ENCODE measurements around the gene ADAMTS16. TPM values are rescaled to one million over a fixed set of nuclear protein-coding genes. Genes with fewer than 3 reads are reported as not detected.

ADAMTS16 gene
- total and polyA plus RNA-seq, 2 donors from 2014 or later, result 5.6 to 7.5 TPM

DNA sequence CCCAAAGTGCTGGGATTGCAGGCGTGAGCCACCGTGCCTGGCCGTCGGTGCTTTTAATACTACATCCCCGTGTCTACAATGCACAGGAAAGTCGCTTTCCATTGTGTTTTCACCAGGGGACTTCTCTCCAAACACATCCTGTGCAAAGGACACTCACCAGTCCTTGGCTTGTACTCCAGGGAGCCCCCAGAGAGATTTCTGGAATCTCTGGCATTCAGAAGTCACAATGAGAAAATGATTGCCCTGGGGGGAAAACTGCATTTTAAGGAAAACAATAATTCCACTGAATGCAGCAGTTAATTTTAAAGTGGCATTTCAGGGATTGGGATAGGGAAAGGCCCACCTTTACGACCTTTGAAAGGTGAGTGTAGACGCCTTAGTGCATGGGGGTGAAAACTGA, 112.0 kb downstream of the ADAMTS16 start:
- Histone ChIP-seq H3K27ac (ENCODE audit: low read depth in 2 of 2, low read length in 2 of 2) (no peak overlapping the region), H3K36me3 (ENCODE audit: control insufficient read depth in 2 of 3, insufficient read depth in 3 of 3, low read length in 3 of 3) (no peaks in the 10 kb centered on the region), H3K9ac (ENCODE audit: low read length in 3 of 3) (no peak overlapping the region), H3K9me3 (ENCODE audit: control insufficient read depth in 2 of 3, insufficient read depth in 1 of 3, low read length in 3 of 3) (peaks cover 0 to 14% (median 2%) of the 10 kb centered on the region in 3 donors), H3K4me1 (ENCODE audit: control insufficient read depth in 2 of 3, insufficient read depth in 2 of 3, low read depth in 1 of 3, low read length in 3 of 3) (peaks cover 0 to 4% (median 0%) of the 10 kb centered on the region in 3 donors), H3K4me3 (ENCODE audit: low read length in 3 of 3) (no peak overlapping the region), H3K27me3 (ENCODE audit: control insufficient read depth, insufficient read depth, low read length) (no peaks in the 10 kb centered on the region)
- intact Hi-C loops (cut with DNase I), result no loop called here
- FAIRE-seq (no peak), DNase-seq (no peak)
- TF ChIP-seq, protein P1, sequence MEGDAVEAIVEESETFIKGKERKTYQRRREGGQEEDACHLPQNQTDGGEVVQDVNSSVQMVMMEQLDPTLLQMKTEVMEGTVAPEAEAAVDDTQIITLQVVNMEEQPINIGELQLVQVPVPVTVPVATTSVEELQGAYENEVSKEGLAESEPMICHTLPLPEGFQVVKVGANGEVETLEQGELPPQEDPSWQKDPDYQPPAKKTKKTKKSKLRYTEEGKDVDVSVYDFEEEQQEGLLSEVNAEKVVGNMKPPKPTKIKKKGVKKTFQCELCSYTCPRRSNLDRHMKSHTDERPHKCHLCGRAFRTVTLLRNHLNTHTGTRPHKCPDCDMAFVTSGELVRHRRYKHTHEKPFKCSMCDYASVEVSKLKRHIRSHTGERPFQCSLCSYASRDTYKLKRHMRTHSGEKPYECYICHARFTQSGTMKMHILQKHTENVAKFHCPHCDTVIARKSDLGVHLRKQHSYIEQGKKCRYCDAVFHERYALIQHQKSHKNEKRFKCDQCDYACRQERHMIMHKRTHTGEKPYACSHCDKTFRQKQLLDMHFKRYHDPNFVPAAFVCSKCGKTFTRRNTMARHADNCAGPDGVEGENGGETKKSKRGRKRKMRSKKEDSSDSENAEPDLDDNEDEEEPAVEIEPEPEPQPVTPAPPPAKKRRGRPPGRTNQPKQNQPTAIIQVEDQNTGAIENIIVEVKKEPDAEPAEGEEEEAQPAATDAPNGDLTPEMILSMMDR (IDR thresholded peaks at IDR 0.05; ENCODE audit: borderline replicate concordance, extremely low read depth, insufficient read depth), result no peak

DNA sequence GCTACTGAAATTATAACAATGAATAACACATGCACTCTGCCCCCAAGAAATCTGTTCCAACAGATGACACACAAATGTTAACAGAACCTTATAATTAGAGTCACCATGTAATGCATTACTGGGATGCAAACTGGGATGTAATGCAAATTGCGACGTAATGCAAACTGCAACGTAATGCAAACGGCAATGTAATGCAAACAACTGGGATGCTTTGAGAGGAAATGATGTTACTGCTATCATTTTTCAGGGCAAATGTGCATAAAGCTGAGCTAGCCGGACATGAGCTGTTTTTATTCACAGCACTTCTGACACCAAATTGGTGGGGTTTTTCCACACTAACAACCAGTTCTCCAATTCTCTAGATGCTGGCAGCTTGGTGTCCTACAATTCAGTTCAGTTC, 117.2 kb downstream of the ADAMTS16 start:
- no peaks in the 10 kb centered on the region for H3K4me1 ChIP-seq (ENCODE audit: control insufficient read depth in 2 of 3, insufficient read depth in 2 of 3, low read depth in 1 of 3, low read length in 3 of 3)
- no peak for DNase-seq
- no peak overlapping the region for H3K4me3 ChIP-seq (ENCODE audit: low read length in 3 of 3)
- peaks cover 0 to 3% (median 0%) of the 10 kb centered on the region in 3 donors for H3K36me3 ChIP-seq (ENCODE audit: control insufficient read depth in 2 of 3, insufficient read depth in 3 of 3, low read length in 3 of 3)
- TF ChIP-seq, protein P1 (IDR thresholded peaks at IDR 0.05; ENCODE audit: borderline replicate concordance, extremely low read depth, insufficient read depth), result no peak
- intact Hi-C loops (cut with DNase I), result no loop called here
- no peak overlapping the region for H3K27ac ChIP-seq (ENCODE audit: low read depth in 2 of 2, low read length in 2 of 2)
- H3K9me3 ChIP-seq (ENCODE audit: control insufficient read depth in 2 of 3, insufficient read depth in 1 of 3, low read length in 3 of 3), result peaks cover 0 to 14% (median 2%) of the 10 kb centered on the region in 3 donors
- H3K27me3 ChIP-seq (ENCODE audit: control insufficient read depth, insufficient read depth, low read length), result no peaks in the 10 kb centered on the region
- no peak for FAIRE-seq
- no peak overlapping the region for H3K9ac ChIP-seq (ENCODE audit: low read length in 3 of 3)

DNA sequence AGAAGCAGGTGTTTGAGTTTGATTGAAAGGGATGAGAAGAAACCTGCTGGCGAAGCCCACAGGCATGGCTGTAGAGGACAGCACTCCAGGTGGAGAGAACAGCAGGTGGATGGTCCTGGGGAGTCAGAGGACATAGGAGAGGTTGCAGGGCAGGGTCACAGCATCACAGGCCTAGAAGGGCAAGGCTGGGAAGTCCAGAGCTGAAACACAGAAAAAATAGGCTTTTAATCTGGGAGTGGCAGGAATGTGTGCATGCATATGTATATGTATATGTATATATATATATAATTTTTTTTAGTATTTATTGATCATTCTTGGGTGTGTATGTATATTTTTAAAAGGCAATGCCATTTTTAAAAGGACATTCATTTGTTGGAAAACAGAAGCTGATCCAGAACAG, 118.4 kb downstream of the ADAMTS16 start:
- no peak overlapping the region for H3K27ac ChIP-seq (ENCODE audit: low read depth in 2 of 2, low read length in 2 of 2)
- FAIRE-seq (no peak), DNase-seq (no peak)
- no peak overlapping the region for H3K4me3 ChIP-seq (ENCODE audit: low read length in 3 of 3)
- intact Hi-C loops (cut with DNase I), result no loop called here
- H3K9ac ChIP-seq (ENCODE audit: low read length in 3 of 3), result no peak overlapping the region
- H3K4me1 ChIP-seq (ENCODE audit: control insufficient read depth in 2 of 3, insufficient read depth in 2 of 3, low read depth in 1 of 3, low read length in 3 of 3), result no peaks in the 10 kb centered on the region
- TF ChIP-seq, protein P1 (IDR thresholded peaks at IDR 0.05; ENCODE audit: borderline replicate concordance, extremely low read depth, insufficient read depth), result no peak
- H3K27me3 ChIP-seq (ENCODE audit: control insufficient read depth, insufficient read depth, low read length), result no peaks in the 10 kb centered on the region
- peaks cover 0 to 5% (median 3%) of the 10 kb centered on the region in 3 donors for H3K36me3 ChIP-seq (ENCODE audit: control insufficient read depth in 2 of 3, insufficient read depth in 3 of 3, low read length in 3 of 3)
- H3K9me3 ChIP-seq (ENCODE audit: control insufficient read depth in 2 of 3, insufficient read depth in 1 of 3, low read length in 3 of 3), result peaks cover 0 to 14% (median 2%) of the 10 kb centered on the region in 3 donors

DNA sequence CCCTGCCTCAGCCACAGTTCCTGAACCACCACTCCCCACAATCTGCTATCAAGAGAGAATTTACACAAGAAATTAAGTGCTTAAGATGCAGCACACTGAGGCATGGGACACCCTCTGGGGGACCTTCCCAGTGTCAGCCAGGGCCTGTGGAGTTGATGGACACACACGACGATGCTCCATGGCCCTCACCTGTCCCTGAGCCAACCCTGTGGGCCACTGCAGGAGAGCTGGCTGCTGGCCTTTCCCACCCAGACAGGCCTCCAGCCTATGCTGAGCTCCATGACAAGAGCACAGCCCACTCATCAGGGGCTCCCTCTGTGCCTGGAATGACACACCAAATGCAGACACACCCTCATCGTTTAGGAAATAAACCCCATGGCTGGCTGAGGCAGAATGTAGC, 124.6 kb downstream of the ADAMTS16 start:
- H3K4me3 ChIP-seq (ENCODE audit: low read length in 3 of 3), result no peak overlapping the region
- DNase-seq, result no peak
- peaks cover 0 to 5% (median 0%) of the 10 kb centered on the region in 3 donors for H3K36me3 ChIP-seq (ENCODE audit: control insufficient read depth in 2 of 3, insufficient read depth in 3 of 3, low read length in 3 of 3)
- H3K9ac ChIP-seq (ENCODE audit: low read length in 3 of 3), result no peak overlapping the region
- no peak overlapping the region for H3K27ac ChIP-seq (ENCODE audit: low read depth in 2 of 2, low read length in 2 of 2)
- intact Hi-C loops (cut with DNase I), result no loop called here
- FAIRE-seq, result no peak
- no peaks in the 10 kb centered on the region for H3K27me3 ChIP-seq (ENCODE audit: control insufficient read depth, insufficient read depth, low read length)
- no peaks in the 10 kb centered on the region for H3K9me3 ChIP-seq (ENCODE audit: control insufficient read depth in 2 of 3, insufficient read depth in 1 of 3, low read length in 3 of 3)
- H3K4me1 ChIP-seq (ENCODE audit: control insufficient read depth in 2 of 3, insufficient read depth in 2 of 3, low read depth in 1 of 3, low read length in 3 of 3), result no peaks in the 10 kb centered on the region
- TF ChIP-seq, protein P1 (IDR thresholded peaks at IDR 0.05; ENCODE audit: borderline replicate concordance, extremely low read depth, insufficient read depth), result no peak
